Uterus (tissue), 4 donors: Measurements from ENCODE around the gene CRK. TPM values are rescaled to one million over a fixed set of nuclear protein-coding genes. Genes with fewer than 3 reads are reported as not detected.
A peak's percentile ranks its signal among the peaks of the same experiment; 100 is the strongest.

Experiments used
- DNase-seq, 2 donors: peaks; one replicate each; pipeline ENCODE4 v3.0.0-alpha.2; 2019 to 2020
- H3K27ac ChIP-seq, 2 donors: fragments of 200-600 bp; sonication (generic); 1 replicate in 1 of 2; 2 replicates in 1 of 2; pipeline ENCODE4 v1.5.1; 2016 to 2018
- H3K27me3 ChIP-seq, 2 donors: fragments of 200-600 bp; sonication (generic); one replicate each; pipeline ENCODE4 v1.5.1; 2018 to 2019; ENCODE audit warnings: control low read depth in 1 of 2
- H3K36me3 ChIP-seq, 2 donors: fragments of 200-600 bp; sonication (generic); one replicate each; pipeline ENCODE4 v1.5.1; 2019; ENCODE audit warnings: control low read depth in 1 of 2
- H3K4me1 ChIP-seq, 2 donors: fragments of 200-600 bp; sonication (generic); one replicate each; pipeline ENCODE4 v1.5.1; 2018 to 2019; ENCODE audit warnings: control low read depth in 1 of 2
- H3K4me3 ChIP-seq, 2 donors: fragments of 200-600 bp; sonication (generic); 1 replicate in 1 of 2; 2 replicates in 1 of 2; pipeline ENCODE4 v1.5.1; 2018 to 2019; ENCODE audit warnings: mild to moderate bottlenecking in 1 of 2
- H3K9me3 ChIP-seq, 2 donors: fragments of 200-600 bp; sonication (generic); one replicate each; pipeline ENCODE4 v1.5.1; 2019; ENCODE audit warnings: control low read depth in 1 of 2
- CTCF ChIP-seq, 4 experiments: fragments of 200-600 bp in 2 of 4; fragments of 450-650 bp in 2 of 4; sonication (generic) in 2 of 4; IDR thresholded peaks; one replicate each; pipeline ENCODE4 v1.5.1; 2016 to 2019; ENCODE audit warnings: antibody characterized with exemption in 4 of 4, mild to moderate bottlenecking in 2 of 4, moderate library complexity in 1 of 4
- POLR2A ChIP-seq, 2 donors: fragments of 450-650 bp; IDR thresholded peaks; one replicate each; pipeline ENCODE4 v1.6.1; 2016; ENCODE audit warnings: antibody characterized with exemption in 2 of 2, mild to moderate bottlenecking in 1 of 2, moderate library complexity in 1 of 2
- intact Hi-C: fragments of 100-400 bp; cut with DNase I; formaldehyde crosslinking; loops from one replicate; pipeline ENCODE4 v1.15.1; 2023; ENCODE audit warnings: low total_unique reads
- total RNA-seq, 4 donors: library from RNA; depleted of rRNA in 3 of 4; stranded (reverse); fragments of >200 nt in 3 of 4; gene quantifications; one replicate each; pipeline versions ENCODE4 v1.1.0 to v1.2.4, GENCODE V29; 2014 to 2023
- donor health status: DM: yes; HTN: yes; CAD: no.

The CRK gene
- total RNA-seq, 4 donors from 2014 or later: 34.6 to 118 (median 57.3) TPM

DNA sequence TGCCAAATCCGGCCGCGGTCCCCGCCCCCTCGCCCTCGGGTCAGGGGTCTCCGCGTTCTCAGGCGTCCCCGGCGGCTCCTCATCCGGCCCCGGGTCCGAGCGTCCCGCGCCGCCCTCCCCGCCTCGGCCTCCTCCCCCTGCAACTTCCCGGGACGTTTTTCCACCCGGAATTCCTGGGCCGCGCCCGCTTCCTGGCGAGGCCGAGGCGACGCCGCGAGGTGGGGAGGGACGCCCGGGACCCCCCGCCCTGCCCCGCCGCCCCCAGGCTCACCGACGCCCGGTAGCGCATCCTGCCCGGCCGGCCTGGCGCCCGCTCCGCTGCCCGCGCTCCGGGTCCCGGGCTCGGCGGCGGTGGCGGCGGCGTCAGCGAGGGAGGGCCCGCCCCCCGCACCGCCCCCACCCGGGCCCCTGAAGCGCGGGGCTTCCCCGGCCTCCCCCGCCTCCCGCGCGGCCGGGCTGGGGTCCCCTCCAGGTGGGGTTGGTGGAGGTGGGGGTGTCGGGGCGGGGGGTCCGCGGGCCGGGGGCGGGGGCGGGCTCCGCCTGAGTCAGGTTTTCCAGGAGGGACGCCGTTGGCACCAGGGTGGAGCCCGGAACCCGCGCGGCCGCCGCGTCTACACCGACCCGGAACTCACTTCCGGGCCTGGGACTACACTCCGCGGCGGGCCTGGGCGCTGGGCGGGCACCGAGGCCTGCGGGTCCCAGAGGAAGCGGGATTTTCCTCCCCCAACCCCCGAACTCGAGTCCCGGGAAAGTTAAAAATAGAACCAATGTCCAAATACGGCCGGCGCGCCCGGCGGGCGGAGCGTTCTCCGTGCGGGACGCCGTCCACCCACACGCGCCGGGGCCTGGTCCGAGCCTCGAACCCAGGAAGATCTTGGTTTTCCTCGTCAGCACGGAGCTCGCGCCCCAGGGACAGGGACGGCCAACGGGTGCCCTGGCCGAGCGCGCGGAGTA, 29.7 kb upstream of the CRK start:
- H3K4me1 ChIP-seq: peaks cover 0 to 35% of the 10 kb centered on the region in 2 donors
- intact Hi-C loops: no loop called here
- DNase-seq: peak; percentile 72 to 75
- H3K27me3 ChIP-seq: no peaks in the 10 kb centered on the region
- TF ChIP-seq CTCF (IDR thresholded peaks at IDR 0.05): no peak
- peak in 1 of 2 donors; percentile 27 for TF ChIP-seq POLR2A (IDR thresholded peaks at IDR 0.05)
- no peaks in the 10 kb centered on the region for H3K36me3 ChIP-seq
- H3K9me3 ChIP-seq: no peaks in the 10 kb centered on the region
- peak overlapping the region; percentile 98 to 99 for H3K27ac ChIP-seq
- peak overlapping the region; percentile 67 to 75 for H3K4me3 ChIP-seq

- TF ChIP-seq CTCF (IDR thresholded peaks at IDR 0.05) (no peak), POLR2A (IDR thresholded peaks at IDR 0.05) (no peak)
- Histone ChIP-seq H3K9me3 (no peaks in the 10 kb centered on the region), H3K27ac (peak overlapping the region; percentile 98 to 99), H3K36me3 (no peaks in the 10 kb centered on the region), H3K4me3 (peak overlapping the region; percentile 67 to 75), H3K27me3 (no peaks in the 10 kb centered on the region), H3K4me1 (peaks cover 0 to 26% of the 10 kb centered on the region in 2 donors)
- peak; percentile 68 to 71 for DNase-seq
- intact Hi-C loops: no loop called here
Measured at GRCh38 chr17:1484676-1485422, 28.8 kb upstream of the CRK start.

DNA sequence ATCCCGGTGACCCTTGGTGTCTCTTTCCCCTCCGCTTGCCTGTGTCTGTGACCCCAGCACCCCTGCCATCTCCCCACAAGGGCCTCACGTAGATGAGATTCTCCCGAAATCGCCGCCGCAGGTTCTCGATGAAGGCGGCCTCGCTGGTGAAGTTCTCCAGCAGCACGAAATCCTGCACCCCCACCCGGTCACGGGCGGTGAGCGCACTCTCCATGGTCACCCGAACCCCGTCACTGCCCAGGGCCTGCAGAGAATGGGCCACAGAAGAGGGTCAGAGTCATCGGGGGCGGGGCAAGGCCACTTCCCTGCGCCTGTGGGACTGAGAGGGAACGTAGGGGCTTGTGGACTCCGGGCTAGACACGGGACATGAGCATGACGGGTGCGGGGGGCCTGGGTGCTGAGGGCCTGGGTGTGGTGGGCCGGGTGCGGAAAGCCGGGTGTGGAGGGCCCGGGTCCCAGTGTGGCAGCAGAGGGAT, 28.1 kb upstream of the CRK start:
- no peak for DNase-seq
- TF ChIP-seq CTCF (IDR thresholded peaks at IDR 0.05) (no peak), POLR2A (IDR thresholded peaks at IDR 0.05) (no peak)
- Histone ChIP-seq H3K9me3 (no peaks in the 10 kb centered on the region), H3K4me3 (no peak overlapping the region), H3K4me1 (peaks cover 0 to 26% of the 10 kb centered on the region in 2 donors), H3K36me3 (no peaks in the 10 kb centered on the region), H3K27me3 (no peaks in the 10 kb centered on the region), H3K27ac (peak overlapping the region; percentile 98 to 99)
- intact Hi-C loops: no loop called here

DNA sequence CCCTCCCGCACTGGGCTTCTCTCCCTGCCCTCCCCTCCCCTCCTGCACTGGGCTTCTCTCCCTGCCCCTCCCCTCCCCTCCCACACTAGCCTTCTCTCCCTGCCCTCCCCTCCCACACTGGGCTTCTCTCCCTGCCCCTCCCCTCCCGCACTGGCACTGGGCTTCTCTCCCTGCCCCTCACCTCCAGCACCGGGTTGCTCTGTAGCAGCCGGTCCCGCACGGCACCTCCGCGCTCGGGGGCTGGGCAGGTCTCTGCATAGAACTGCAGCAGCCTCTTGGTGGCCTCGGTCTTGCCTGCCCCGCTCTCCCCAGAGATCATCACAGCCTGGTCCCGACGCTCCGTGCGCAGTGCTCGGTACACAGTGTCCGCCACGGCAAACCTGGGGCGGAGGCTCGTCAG, 26.6 kb upstream of the CRK start:
- DNase-seq: no peak
- TF ChIP-seq CTCF (IDR thresholded peaks at IDR 0.05): no peak
- TF ChIP-seq POLR2A (IDR thresholded peaks at IDR 0.05): no peak
- Histone ChIP-seq H3K4me3 (no peak overlapping the region), H3K4me1 (peaks cover 0 to 20% of the 10 kb centered on the region in 2 donors), H3K27me3 (no peaks in the 10 kb centered on the region), H3K36me3 (no peaks in the 10 kb centered on the region), H3K9me3 (no peaks in the 10 kb centered on the region), H3K27ac (peak overlapping the region; percentile 33 to 53)
- intact Hi-C loops: no loop called here
